HG03139 (cell line): ENCODE measurements around the gene SRSF4.
"Not testable (repeated sequence)": the region's sequence is repeated elsewhere in the genome, so short reads cannot be mapped to it uniquely, and the experiment has no call there.

ENCODE experiments used
- ATAC-seq: cut with Tn5 transposase; IDR thresholded peaks from one replicate; pipeline ENCODE4 v1.9.1; 2021; ENCODE audit not compliant: unreplicated experiment

Gene SRSF4

DNA sequence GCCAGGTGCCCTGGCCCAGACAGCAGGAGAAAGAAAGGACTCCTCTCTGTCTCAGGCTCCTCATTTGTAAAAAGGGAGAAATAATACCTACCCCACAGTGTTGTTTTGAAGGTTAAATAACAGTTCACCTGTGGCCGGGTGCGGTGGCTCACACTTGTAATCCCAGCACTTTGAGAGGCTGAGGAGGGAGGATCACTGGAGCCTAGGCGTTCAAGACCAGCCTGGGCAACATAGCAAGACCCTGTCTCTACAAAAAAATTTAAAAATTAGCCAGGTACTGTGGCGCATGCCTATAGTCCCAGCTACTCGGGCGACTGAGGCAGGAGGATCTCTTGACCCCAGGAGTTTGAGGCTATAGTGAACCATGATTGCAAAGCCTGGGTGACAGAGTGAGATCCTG, 55.5 kb downstream of the SRSF4 start:
- no peak for ATAC-seq

DNA sequence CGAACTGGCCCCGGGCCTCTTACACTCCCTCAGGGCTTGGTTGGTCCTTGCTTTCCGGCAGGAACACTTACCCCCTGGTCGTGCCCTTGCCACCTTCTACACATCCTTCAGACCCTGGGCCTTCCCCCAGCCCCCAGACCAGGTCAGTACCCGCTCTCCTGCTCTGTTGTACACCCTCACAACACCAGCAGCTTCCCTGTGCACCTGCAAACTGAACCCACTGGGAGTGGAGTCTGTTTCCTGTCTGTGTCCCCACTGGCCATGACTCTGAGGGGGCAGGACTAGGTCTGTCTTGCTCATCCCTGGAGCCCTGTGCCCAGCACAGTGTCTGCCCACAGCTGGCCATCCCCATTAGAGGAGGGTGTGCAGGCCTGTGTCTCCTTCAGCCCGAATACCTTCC, 55.9 kb downstream of the SRSF4 start:
- no peak for ATAC-seq

DNA sequence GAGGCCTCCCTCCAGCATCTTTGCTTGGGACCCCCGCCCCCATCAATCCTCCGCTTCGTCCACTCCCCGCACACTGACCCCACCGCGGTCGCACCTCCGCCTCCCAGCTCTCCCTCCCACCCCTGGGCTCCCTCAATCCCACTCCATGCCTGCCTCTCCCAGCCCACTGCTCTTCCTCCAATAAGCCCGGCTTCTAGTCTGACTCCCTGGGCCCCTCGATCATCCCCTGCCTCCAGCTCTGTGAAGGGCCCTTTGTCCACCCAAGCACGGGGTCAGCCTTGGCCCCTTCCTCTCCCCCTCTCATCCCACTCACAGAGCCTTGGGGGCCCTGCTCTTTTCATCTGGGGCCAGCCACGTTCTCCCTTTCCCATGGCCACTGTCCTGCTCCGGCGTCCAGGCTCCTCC, 56.5 kb downstream of the SRSF4 start:
- no peak for ATAC-seq

DNA sequence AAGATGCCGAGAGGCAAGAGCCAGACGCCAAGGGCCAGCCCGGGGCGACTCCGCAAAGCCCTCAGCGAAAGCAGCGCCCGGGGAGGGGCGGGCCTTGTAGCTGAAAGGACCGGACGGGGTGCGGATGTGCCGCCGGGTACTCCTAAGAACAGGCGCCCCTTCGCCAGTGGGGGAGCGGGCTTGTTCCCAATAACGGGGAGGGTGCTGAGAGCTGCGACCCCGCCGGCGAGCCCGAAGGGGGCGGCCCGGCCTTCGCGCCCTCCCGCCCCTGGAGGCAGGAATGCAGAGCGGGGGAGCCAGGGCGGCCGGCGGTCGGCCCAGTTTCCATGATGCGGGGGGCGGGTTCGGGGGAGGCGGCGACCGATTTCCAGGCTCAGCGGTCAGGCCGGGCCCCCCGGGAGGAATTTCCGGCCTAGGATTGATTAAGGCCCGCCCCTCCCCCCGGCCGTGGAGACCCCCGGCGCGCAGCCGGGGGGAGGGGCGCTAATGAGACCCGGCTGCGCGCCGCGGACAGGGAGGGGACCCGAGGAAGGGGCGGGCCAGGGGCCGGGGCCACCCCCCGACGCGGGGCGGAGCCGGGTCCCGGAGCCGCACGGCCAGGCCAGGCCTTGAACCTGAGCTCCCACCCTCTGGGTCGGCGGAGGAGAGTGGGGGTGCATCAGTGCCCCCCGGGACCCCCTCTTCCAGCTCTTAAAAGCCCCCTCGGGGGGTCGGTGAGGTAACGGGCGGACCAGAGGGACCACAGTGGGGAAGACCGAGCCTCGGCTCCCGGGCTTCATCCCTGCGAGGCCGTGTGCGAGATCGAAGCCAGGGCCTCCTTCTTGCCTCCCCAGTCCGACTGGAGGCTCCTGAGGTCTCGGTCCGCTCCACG, 57.1 kb downstream of the SRSF4 start:
- ATAC-seq, result no peak

DNA sequence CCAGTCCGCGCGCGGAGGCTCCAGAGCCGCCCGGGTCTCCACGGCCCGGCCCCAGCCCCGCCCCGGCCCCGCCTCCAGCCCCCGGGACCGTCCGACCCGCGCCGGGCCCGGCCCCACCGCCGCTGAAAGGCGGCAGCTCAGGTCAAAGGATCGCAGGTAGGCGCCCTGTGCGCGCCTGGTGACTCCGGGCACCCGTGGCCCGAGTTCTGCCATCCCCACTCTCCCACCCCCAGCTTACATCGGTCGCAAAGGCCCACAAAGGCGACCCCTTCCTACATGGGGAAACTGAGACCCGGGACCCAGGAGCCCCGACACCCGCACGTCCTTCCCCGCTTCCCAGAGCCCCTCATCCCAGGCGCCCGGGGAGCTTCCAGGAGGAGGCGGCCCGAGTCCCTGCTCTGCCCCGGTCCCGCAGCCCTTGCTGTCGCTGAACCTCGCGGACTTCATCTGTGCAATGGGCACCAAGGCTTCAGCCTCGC, 57.8 kb downstream of the SRSF4 start, which contains the start of gene TMEM200B:
TSS of gene TMEM200B (minus strand) at position 17 of the 479 bp plus-strand sequence. CDS start 2,075 bp downstream, outside the sequence.
- ATAC-seq, result no peak

DNA sequence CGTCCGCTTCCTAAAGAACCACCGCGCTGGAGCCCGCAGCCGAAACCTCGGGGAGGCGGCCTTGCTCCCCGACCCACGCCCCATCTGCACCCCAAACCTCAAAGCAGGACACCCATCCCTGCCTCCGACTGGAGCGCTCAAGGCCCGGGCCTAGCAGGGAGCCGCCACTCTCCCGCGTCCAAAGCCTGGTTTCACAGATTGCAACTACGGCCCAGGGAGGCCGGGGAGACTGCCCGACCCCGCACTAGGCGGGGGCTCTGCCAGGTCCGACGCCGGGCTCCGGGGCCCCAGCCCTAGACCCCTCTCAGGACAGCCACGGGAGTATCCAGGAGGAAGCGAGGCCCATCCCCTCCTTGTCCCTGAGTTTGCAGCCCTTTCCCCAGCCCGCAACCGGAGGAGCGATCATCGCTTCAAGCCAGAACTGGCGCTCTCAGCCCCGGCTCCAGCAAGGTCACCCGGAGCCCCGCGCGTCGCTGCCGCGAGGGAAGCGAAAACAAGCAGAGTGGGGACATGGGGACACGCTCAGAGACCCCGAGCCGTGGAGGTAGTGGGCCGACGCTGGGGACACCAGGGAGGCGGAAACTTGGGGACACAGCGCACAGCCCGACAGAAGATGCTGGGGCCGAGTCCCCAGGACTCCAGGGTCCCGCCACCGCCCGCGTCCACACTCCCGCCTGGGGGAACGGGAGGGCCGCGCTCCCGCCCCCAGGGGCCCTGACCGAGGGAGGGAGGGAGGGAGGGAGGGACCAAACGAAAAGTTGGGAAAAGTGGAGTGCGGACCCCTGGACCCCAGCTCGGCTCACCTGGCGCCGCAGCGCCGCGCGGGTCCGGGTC, 58.4 kb downstream of the SRSF4 start:
- ATAC-seq, result no peak

DNA sequence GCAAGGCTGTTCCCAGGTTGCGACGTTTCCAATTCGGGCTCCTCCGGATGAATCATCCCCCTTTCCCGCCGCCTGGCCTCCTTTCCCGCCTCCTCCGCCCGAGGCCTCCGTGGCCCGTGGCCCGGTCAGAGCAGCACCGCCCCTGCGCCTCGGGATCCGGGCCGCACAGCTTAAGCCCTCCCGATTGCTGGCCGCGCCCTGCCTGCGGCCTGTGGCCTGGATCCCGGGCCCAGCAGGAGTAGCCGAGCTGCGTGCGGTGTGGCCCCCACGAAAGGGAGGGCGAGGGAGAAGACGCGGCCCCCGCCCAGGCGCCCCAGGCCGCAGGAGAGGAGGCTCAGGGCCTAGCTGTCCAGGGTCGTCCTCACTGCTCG, 59.0 kb downstream of the SRSF4 start:
- ATAC-seq, result no peak

DNA sequence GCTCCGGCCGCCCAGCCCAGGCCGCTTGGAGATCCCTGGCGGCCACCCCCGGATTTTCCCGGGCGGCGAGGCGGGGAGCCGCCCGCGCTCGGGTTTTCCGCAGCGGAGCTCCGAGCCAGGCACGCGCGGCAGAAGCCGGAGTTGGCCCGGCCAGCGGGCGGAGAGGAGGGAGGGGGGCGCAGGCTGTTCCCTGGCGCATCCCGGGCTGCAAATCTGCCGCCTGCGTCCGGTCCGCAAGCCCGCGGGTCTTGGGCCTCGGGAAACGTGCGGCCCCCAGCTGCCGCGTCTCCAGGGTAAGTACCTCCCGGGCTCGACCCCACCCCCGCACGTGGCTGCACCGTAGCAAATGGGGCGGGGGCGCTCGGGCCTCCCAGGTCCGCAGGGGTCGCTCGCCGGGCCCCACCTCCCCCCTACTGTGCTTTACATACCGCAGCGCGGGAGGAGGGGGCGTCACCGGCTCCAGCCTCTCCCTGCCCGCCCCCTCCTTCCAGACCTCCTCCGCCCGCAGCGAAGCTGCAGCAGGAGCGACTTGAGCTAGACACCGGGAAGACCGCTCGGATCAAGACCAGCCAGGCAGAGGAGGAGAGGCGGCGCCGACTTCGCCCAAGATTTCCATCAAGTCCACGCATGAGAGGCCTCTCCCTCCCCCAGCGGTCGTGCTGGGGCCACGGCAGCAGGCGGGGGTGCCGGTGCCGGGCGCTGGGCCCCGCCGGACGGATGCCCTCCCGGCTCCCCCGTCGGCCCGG, 59.6 kb downstream of the SRSF4 start:
- no peak for ATAC-seq

DNA sequence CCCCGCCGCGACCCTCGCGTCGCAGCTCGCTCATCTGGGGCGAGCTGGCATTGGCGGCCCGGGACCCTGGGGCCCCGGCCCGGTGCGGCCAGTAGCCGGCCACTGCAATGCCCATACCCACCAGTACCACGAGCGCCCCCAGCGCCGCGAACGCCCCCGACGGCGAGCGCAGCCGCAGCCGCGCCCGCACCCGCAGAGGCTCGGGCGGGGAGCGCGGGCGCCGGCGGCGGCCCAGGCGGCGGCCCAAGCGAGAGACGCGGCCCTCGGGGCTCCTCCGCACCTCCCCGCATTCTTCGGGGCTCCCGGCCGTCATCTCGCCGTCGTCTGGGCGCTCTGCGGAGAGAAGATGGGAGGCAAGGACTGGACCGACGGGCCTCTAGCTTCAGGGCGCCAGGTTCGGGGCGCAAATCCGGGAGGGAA, 60.2 kb downstream of the SRSF4 start:
- ATAC-seq, result no peak

DNA sequence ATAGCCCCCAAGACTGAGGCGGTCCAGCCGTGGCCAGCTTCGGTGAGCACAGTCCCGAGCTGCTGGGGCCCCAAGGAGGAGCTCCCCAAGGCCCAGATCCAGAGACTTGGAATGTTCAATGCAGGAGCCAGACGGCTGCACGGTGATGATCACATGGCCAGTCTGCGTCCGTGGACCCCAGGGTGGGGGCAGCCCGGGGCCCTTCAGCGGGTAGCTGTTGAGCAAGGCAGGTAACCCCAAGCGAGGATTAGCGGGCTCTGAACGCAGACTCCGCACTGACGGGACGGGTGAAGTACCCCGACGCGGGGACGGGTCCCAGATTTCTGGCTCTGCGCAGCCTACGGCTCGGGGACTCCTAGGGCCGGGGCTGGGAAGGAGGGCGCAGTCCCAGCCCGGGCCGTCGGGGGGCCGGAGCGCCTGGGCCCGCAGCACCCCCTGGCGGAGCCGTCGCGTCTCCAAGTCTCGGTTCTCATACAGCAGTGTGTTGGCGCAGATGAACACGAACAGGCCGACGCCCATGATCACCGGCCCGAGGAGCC, 60.7 kb downstream of the SRSF4 start:
- no peak for ATAC-seq

DNA sequence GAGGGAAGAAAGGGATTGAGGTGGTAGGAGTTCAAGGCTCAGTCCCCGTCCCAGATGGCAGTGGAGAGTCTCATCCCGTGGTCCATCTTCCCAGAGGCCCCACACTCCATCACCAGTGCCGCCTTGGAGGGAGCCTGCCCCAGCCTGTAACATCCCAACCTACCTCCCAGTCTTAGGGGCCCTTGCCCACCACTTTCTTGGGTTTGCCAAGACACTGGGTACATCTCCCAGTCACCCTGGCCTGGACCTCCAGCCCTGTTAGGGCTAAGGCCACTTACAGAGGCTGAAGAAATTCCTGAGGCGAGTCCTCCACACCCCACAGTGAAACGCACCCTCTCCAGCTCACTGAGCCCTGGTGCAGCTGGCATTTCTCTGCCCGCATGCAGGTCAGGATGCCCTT, 61.3 kb downstream of the SRSF4 start:
- ATAC-seq, result no peak

DNA sequence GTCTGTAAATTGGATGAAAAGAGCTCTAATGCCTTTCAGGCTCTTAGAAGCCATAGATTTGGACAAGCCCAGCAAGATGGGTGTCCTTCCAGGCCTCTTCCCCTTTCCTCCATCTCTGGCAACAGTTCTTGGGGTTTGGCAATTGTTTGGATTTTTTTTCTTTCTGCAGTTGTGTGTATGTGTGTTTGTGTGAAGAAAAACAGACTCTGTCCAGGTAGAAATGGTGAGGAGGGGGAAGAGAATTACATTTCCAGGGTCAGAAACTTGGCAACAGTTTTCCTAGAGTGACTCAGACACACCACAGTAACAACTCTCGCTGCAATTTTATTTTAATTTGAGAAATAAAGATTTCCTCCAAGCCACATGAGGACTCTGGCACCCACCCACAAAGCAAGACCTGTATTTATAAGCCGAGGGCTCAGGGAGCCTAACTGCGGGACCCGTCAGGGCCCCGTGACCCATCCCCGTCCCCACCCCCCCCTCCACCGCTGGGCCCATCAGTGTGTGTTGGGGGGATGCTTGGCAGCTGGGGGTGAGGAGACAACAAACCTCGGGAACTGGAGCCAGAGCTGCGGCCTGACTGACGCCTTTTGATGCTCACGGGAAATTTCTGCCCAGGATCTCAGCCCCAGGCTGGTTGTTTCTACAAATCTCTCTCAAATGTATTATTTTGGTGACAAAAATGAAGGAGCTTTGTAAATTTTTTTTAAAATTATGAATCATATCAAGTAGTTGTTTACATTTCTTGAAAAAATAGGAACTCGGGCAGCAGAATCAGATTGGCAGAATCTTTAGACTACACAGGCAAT, 62.4 kb downstream of the SRSF4 start:
- ATAC-seq, result no peak

DNA sequence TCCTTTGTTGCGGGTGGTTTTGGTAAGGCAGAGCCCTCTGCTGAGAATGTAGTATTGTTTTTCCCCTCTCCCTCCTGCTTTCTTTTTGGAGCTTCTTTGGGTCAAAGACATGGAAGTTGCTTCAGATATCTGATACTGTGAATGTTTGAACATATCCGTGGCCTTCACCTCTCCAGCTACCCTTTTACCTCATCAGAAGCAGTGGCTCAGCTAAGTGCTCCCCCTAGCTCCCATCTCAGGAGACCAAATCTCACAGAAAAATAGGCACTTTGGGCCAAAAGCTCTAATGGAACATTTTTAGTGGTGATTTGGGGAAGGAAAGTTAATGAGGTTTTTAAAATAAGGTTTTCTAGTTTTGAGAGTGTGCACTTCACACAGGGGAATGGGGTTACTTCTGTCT, 64.3 kb downstream of the SRSF4 start:
- no peak for ATAC-seq

DNA sequence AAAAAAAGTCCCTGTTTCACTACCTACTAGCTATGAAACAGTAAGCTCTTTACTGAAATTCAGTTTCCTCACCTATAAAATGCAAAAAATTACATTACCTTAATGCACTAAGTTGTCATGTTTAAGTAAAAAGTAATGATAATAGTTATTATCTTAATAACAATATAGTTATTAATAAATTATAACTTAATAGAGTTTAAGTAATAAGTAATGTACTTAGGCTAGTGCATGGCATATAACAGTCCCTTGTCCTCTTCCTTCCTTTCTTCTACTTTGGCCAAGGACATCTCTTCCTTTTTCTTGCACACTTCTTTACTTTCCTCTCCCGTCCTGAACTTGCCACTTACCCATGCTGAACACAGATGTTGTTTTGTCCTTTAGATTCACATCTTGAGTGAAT, 67.0 kb downstream of the SRSF4 start:
- ATAC-seq, result no peak

DNA sequence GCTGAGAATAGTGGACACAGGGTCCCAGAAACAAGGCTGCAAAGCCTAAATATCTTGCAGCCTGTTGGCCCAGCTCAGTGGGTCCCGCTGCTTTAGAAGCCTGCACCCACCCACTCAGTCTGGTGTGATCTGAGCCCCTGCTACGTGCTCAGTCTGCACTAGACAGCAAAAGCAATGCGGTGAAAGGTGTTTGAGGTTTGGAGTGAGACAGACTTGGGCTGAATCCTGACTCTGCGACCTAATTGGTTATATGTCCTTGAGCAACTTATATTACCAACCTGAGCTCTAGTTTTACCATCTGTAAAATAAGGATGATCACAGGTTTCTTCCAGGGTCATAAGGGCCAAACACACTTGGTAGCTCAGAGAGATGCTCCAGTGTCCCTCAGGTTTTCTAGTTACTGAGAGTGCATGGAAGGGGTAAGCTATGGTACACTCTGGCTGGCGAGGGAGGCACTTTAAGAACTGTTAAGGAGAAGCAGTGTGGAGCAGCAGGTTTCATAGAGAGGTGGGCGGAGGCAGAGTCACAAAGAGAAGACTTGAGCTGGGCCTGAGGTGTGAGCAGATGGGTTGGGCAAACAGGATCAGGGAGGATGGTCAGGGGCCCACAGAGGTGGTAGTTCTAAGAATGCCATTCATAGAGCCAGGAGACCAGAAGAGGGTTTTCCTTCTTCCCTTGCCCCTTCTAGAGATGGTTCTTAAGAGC, 68.1 kb downstream of the SRSF4 start:
- no peak for ATAC-seq

DNA sequence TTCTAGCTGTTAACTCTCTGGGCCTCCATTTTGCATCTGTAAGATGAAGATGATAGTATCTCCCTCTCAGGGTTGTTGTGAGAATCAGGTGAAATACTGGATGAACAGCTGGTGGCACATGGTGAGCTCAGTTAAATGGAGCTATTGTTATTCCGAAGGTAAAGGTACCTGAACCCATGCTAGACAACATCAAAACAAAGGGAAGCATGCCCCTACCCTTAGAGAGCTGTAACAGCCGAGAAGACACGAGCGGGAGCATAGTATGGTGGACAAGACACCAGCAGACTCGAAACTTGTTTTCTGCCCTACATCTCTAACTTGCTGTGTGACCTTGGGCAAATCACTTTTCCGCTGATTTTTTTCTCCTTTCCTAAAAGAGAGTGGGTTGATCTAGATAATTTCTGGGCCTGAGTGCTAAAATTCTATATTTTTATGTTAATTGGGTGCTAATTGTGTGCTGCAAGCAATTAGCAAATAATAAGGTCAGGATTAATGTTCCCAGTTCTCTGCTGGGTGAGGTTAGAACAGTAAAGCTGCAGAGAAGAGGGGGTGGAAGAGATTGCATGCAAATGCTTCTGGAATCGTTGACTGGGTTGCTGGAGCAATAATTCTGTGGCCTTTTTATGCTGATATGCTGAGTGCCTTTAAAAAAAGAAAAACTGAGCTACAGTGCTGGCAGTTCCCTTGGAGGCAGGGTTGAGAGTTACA, 68.8 kb downstream of the SRSF4 start:
- no peak for ATAC-seq

DNA sequence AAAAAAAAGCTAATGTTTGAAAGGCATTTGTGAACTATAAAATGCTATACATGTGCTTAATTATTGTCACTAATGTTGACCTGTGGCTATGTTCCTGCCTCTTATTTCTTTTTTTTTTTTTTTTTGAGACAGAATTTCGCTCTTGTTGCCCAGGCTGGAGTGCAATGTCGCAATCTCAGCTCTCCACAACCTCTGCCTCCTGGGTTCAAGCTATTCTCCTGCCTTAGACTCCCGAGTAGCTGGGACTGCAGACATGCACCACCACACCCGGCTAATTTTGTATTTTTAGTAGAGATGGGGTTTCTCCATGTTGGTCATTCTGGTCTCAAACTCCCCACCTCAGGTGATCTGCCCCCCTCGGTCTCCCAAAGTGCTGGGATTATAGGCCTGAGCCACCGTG, 73.7 kb downstream of the SRSF4 start:
- not testable (repeated sequence) for ATAC-seq

DNA sequence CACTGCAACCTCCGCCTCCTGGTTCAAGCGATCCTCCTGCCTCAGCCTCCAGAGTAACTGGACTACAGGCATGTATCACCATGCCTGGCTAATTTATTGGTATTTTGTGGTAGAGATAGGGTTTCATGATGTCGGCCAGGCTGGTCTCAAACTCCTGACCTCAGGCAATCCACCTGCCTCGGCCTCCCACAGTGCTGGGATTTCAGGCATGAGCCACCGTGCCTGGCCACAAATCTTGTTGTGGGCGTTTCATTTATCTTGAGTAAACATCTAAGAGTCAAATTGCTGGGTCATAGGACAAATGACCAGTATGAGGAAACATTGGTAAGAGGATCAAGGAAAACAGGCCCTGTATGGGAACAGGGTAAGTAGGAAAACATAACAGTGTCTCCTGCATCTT, 75.9 kb downstream of the SRSF4 start:
- no peak for ATAC-seq

DNA sequence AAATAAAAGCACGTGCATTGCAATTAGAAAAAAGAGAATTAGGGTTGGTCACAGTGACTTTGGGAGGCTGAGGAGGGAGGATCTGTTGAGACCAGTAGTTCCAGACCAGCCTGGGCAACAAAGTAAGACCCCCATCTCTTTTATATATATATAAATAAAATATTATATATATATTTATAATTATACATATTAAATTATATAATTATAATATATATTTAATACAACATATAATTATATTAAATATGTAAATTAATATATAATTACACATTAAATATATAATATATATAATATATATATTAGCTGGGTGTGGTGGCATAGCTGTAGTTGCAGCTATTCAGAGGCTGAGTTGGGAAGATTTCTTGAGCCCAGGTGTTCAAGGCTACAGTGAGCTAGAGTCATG, 81.2 kb downstream of the SRSF4 start:
- no peak for ATAC-seq
